Panc1 (cell line): Measurements from ENCODE around the gene USP28.

Experiments used
- CTCF ChIP-seq: fragments of 450-650 bp; IDR thresholded peaks from 2 replicates; pipeline ENCODE4 v1.5.1; 2017; ENCODE audit warnings: mild to moderate bottlenecking
- TCF7L2 ChIP-seq: IDR thresholded peaks from 2 replicates; pipeline ENCODE4 v1.6.1; 2011; ENCODE audit warnings: mild to moderate bottlenecking, low read depth, low read length, inconsistent platforms

- TF ChIP-seq CTCF (no peak), TCF7L2 (no peak)
Measured at GRCh38 chr11:113827477-113827876, 47.9 kb downstream of the USP28 start.
